ENCODE results near the gene MICAL3.
A peak's percentile ranks its signal among the peaks of the same experiment; 100 is the strongest.

The MICAL3 gene

GRCh38 chr22:17830043-17830961, 194.1 kb downstream of the MICAL3 start:
- no peak overlapping the region for H3K4me2 ChIP-seq (ENCODE audit: low read length)

GRCh38 chr22:17829695-17830042, 194.7 kb downstream of the MICAL3 start:
- H3K36me3 ChIP-seq (replicated peaks; ENCODE audit: low read depth, low read length): peaks cover 61% of the 10 kb centered on the region
- H3K4me1 ChIP-seq (ENCODE audit: low read length): peaks cover 5% of the 10 kb centered on the region
- no peak overlapping the region for H3K4me3 ChIP-seq (ENCODE audit: low read length)
- no peaks in the 10 kb centered on the region for H3K9me3 ChIP-seq (ENCODE audit: insufficient read depth, low read length)
- H3K27me3 ChIP-seq (ENCODE audit: low read depth, low read length): no peaks in the 10 kb centered on the region
- H3K4me2 ChIP-seq (ENCODE audit: low read length): no peak overlapping the region
- no peak overlapping the region for H3K9ac ChIP-seq (ENCODE audit: low read length)
- no peaks in the 10 kb centered on the region for H4K20me1 ChIP-seq (ENCODE audit: insufficient read depth, low read length)
- H3K27ac ChIP-seq (ENCODE audit: low read length): no peak overlapping the region; the same call in 1 of the 2 replicates
- TF ChIP-seq EZH2phosphoT487 (IDR thresholded peaks at IDR 0.05; ENCODE audit: low read depth) (no peak), CTCF (IDR thresholded peaks at IDR 0.05; ENCODE audit: low read depth, low read length) (no peak)
- H2AFZ ChIP-seq (ENCODE audit: low read depth, low read length): no peak overlapping the region
- no peaks in the 10 kb centered on the region for H3K79me2 ChIP-seq (ENCODE audit: low read length)

More at GRCh38 chr22:17830043-17830961, 194.1 kb downstream of the MICAL3 start:
- H3K9me3 ChIP-seq (ENCODE audit: insufficient read depth, low read length): no peaks in the 10 kb centered on the region
- H3K79me2 ChIP-seq (ENCODE audit: low read length): no peaks in the 10 kb centered on the region
- H3K36me3 ChIP-seq (replicated peaks; ENCODE audit: low read depth, low read length): peaks cover 59% of the 10 kb centered on the region
- no peaks in the 10 kb centered on the region for H3K27me3 ChIP-seq (ENCODE audit: low read depth, low read length)
- no peak overlapping the region for H2AFZ ChIP-seq (ENCODE audit: low read depth, low read length)
- H3K27ac ChIP-seq (ENCODE audit: low read length): 0 out of 2 replicates have a peak overlapping the region, but pooled peaks have one; percentile 1
- no peak overlapping the region for H3K4me3 ChIP-seq (ENCODE audit: low read length)
- no peaks in the 10 kb centered on the region for H4K20me1 ChIP-seq (ENCODE audit: insufficient read depth, low read length)
- TF ChIP-seq EZH2phosphoT487 (IDR thresholded peaks at IDR 0.05; ENCODE audit: low read depth): no peak
- TF ChIP-seq CTCF (IDR thresholded peaks at IDR 0.05; ENCODE audit: low read depth, low read length): peak; percentile 95
- no peak overlapping the region for H3K9ac ChIP-seq (ENCODE audit: low read length)
- H3K4me1 ChIP-seq (ENCODE audit: low read length): peaks cover 5% of the 10 kb centered on the region

GRCh38 chr22:17828502-17829080, 195.8 kb downstream of the MICAL3 start:
- no peaks in the 10 kb centered on the region for H4K20me1 ChIP-seq (ENCODE audit: insufficient read depth, low read length)
- TF ChIP-seq EZH2phosphoT487 (IDR thresholded peaks at IDR 0.05; ENCODE audit: low read depth) (no peak), CTCF (IDR thresholded peaks at IDR 0.05; ENCODE audit: low read depth, low read length) (no peak)
- H3K4me3 ChIP-seq (ENCODE audit: low read length): no peak overlapping the region
- no peak overlapping the region for H3K9ac ChIP-seq (ENCODE audit: low read length)
- H2AFZ ChIP-seq (ENCODE audit: low read depth, low read length): no peak overlapping the region
- no peak overlapping the region for H3K4me2 ChIP-seq (ENCODE audit: low read length)
- no peaks in the 10 kb centered on the region for H3K79me2 ChIP-seq (ENCODE audit: low read length)
- no peaks in the 10 kb centered on the region for H3K9me3 ChIP-seq (ENCODE audit: insufficient read depth, low read length)
- no peak overlapping the region for H3K27ac ChIP-seq (ENCODE audit: low read length)
- H3K36me3 ChIP-seq (replicated peaks; ENCODE audit: low read depth, low read length): peaks cover 59% of the 10 kb centered on the region
- H3K4me1 ChIP-seq (ENCODE audit: low read length): peaks cover 5% of the 10 kb centered on the region
- no peaks in the 10 kb centered on the region for H3K27me3 ChIP-seq (ENCODE audit: low read depth, low read length)

GRCh38 chr22:17827466-17827865, 196.9 kb downstream of the MICAL3 start:
- Histone ChIP-seq H3K9ac (ENCODE audit: low read length) (no peak overlapping the region), H2AFZ (ENCODE audit: low read depth, low read length) (no peak overlapping the region), H3K79me2 (ENCODE audit: low read length) (no peaks in the 10 kb centered on the region), H3K36me3 (replicated peaks; ENCODE audit: low read depth, low read length) (peaks cover 56% of the 10 kb centered on the region), H3K9me3 (ENCODE audit: insufficient read depth, low read length) (no peaks in the 10 kb centered on the region), H3K4me3 (ENCODE audit: low read length) (no peak overlapping the region), H3K27ac (ENCODE audit: low read length) (no peak overlapping the region), H3K4me2 (ENCODE audit: low read length) (no peak overlapping the region), H3K27me3 (ENCODE audit: low read depth, low read length) (no peaks in the 10 kb centered on the region), H4K20me1 (ENCODE audit: insufficient read depth, low read length) (no peaks in the 10 kb centered on the region), H3K4me1 (ENCODE audit: low read length) (peaks cover 5% of the 10 kb centered on the region)
- TF ChIP-seq EZH2phosphoT487 (IDR thresholded peaks at IDR 0.05; ENCODE audit: low read depth) (no peak), CTCF (IDR thresholded peaks at IDR 0.05; ENCODE audit: low read depth, low read length) (no peak)

Measured in OCI-LY3 (cell line).